ENCODE results near the gene SNN. TPM values are rescaled to one million over a fixed set of nuclear protein-coding genes. Genes with fewer than 3 reads are reported as not detected.

SNN gene
- total and polyA plus RNA-seq, 2 donors (not counting 1 experiment from before 2014, with no cell fraction given): 55.4 to 63.3 TPM

DNA sequence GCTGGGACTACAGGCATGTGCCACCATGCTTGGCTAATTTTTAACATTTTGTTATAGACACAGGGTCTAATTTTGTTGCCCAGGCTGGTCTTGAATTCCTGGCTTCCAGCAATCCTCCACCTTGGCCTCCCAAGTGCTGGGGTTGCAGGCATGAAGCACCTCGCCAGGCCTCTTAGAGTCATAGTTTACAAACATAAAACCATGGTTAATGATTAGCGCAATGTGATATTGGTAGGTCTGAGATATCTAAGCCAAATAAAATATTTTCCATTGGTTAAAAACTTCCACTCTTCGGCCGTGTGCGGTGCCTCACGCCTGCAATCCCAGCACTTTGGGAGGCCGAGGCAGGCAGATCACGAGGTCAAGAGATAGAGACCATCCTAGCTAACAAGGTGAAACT lies 57.8 kb downstream of the SNN start:
- Mint-ChIP-seq H3K27me3 (no peaks in the 10 kb centered on the region), H3K4me3 (no peak overlapping the region), H3K4me1 (peaks cover 12% of the 10 kb centered on the region), H3K9me3 (ENCODE audit: insufficient read depth) (no peaks in the 10 kb centered on the region), H3K27ac (no peak overlapping the region)
- Histone ChIP-seq H3K36me3 (replicated peaks in 1 of 2; ENCODE audit: control extremely low read depth in 1 of 2, control insufficient read depth in 1 of 2, extremely low read depth in 1 of 2, insufficient read depth in 2 of 2, low read length in 1 of 2) (peaks cover 7 to 66% of the 10 kb centered on the region in 2 experiments), H3K9me3 (ENCODE audit: control extremely low read depth in 1 of 3, control insufficient read depth in 2 of 3, insufficient read depth in 1 of 3, low read length in 2 of 3) (no peaks in the 10 kb centered on the region), H3K27me3 (replicated peaks in 1 of 4; ENCODE audit: control extremely low read depth in 1 of 4, control insufficient read depth in 3 of 4, insufficient read depth in 4 of 4, low read length in 3 of 4) (no peaks in the 10 kb centered on the region), H3K4me1 (ENCODE audit: control insufficient read depth in 2 of 2, insufficient read depth in 2 of 2, low read length in 2 of 2) (no peaks in the 10 kb centered on the region), H4K20me1 (ENCODE audit: control insufficient read depth, insufficient read depth, low read length, poor library complexity, severe bottlenecking) (peaks cover 5% of the 10 kb centered on the region), H3K4me2 (replicated peaks; ENCODE audit: low read depth, low read length, poor library complexity, severe bottlenecking) (no peak overlapping the region), H3K27ac (ENCODE audit: low read length in 2 of 2) (no peak overlapping the region), H2AFZ (ENCODE audit: insufficient read depth, low read depth, low read length, poor library complexity, severe bottlenecking) (no peak overlapping the region), H3K79me2 (ENCODE audit: control insufficient read depth, insufficient read depth, low read length) (peaks cover 35% of the 10 kb centered on the region), H3K4me3 (ENCODE audit: control extremely low read depth in 1 of 5, extremely low read depth in 1 of 5, insufficient read depth in 1 of 5, low read depth in 2 of 5, low read length in 4 of 5) (no peak overlapping the region), H3K9ac (ENCODE audit: low read length) (no peak overlapping the region)
- no peak for TF ChIP-seq CTCF (IDR thresholded peaks at IDR 0.05)
- TF ChIP-seq EZH2 (IDR thresholded peaks at IDR 0.05; ENCODE audit: borderline replicate concordance, insufficient read depth, low read depth, low read length, poor library complexity, severe bottlenecking): no peak
- DNase-seq (no peak), ATAC-seq (ENCODE audit: low read depth) (no peak)
- 100% methylated on average over 6 of the region's 8 CpGs for WGBS (ENCODE audit: insufficient coverage)
- POLR2A ChIA-PET: interaction anchor here (0.7 to 1.1 kb wide), 2 partner anchors 8 to 146 kb away, joined by 3 to 12 read pairs; no protein-coding TSS in a partner anchor
- intact Hi-C loops (cut with micrococcal nuclease): no loop called here
- CTCF ChIA-PET: interaction anchor here (1.7 to 2.0 kb wide), 2 partner anchors 11 to 71 kb away, joined by 4 to 5 read pairs; partner anchors contain the start of gene ZC3H7A

DNA sequence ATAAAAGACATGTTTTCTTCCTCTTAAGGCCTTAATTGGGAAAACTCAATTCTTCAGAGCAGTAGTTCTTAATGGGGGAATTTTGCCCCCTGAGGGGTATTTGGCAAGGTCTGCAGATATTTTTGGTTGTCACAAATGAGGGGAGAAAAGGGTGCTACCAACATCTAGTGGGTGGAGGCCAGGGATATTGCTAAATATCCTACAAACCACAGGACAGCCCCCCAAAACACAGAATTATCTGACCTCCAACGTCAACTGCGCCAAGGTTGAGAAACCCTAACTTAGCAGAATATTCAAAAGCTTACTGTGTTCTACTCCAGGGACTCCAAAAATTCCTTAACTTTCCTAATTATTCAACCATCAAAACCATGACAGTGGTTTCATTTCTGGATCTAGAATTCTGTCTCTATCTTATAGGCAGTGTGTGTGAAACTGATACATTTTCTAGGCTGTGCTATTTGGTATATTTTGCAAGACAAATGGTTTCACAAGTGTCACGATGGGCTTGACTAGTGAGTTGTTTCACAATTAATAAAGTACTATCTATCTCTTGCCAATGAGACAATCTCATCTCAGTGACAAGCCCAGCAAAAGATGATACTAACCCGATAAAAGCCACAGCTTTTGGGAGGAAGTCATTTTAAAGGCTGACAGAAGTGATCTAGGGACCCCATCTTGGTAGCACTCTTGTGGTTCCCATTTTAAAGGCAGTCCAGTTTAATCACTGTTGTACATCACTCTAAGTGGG lies 59.7 kb downstream of the SNN start:
- H3K27me3 ChIP-seq (replicated peaks in 1 of 4; ENCODE audit: control extremely low read depth in 1 of 4, control insufficient read depth in 3 of 4, insufficient read depth in 4 of 4, low read length in 3 of 4): no peaks in the 10 kb centered on the region
- H3K36me3 ChIP-seq (replicated peaks in 1 of 2; ENCODE audit: control extremely low read depth in 1 of 2, control insufficient read depth in 1 of 2, extremely low read depth in 1 of 2, insufficient read depth in 2 of 2, low read length in 1 of 2): peaks cover 12 to 77% of the 10 kb centered on the region in 2 experiments
- peaks cover 4% of the 10 kb centered on the region for H4K20me1 ChIP-seq (ENCODE audit: control insufficient read depth, insufficient read depth, low read length, poor library complexity, severe bottlenecking)
- H3K27me3 Mint-ChIP-seq: no peaks in the 10 kb centered on the region
- CTCF ChIA-PET: interaction anchor here (1.2 kb wide), 1 partner anchor 10 kb away, joined by 3 read pairs; no protein-coding TSS in a partner anchor
- no peak overlapping the region for H3K4me2 ChIP-seq (replicated peaks; ENCODE audit: low read depth, low read length, poor library complexity, severe bottlenecking)
- no peak overlapping the region for H3K4me3 Mint-ChIP-seq
- POLR2A ChIA-PET: no interaction called here
- H3K4me1 ChIP-seq (ENCODE audit: control insufficient read depth in 2 of 2, insufficient read depth in 2 of 2, low read length in 2 of 2): no peaks in the 10 kb centered on the region
- H3K27ac ChIP-seq (ENCODE audit: low read length in 2 of 2): no peak overlapping the region
- no peak overlapping the region for H2AFZ ChIP-seq (ENCODE audit: insufficient read depth, low read depth, low read length, poor library complexity, severe bottlenecking)
- peaks cover 55% of the 10 kb centered on the region for H3K79me2 ChIP-seq (ENCODE audit: control insufficient read depth, insufficient read depth, low read length)
- ATAC-seq (ENCODE audit: low read depth): no peak
- peaks cover 6% of the 10 kb centered on the region for H3K4me1 Mint-ChIP-seq
- intact Hi-C loops (cut with micrococcal nuclease): no loop called here
- H3K9me3 Mint-ChIP-seq (ENCODE audit: insufficient read depth): no peaks in the 10 kb centered on the region
- WGBS (ENCODE audit: insufficient coverage): 73% methylated on average over 3 of the region's 4 CpGs
- no peak overlapping the region for H3K9ac ChIP-seq (ENCODE audit: low read length)
- H3K27ac Mint-ChIP-seq: no peak overlapping the region
- TF ChIP-seq EZH2 (IDR thresholded peaks at IDR 0.05; ENCODE audit: borderline replicate concordance, insufficient read depth, low read depth, low read length, poor library complexity, severe bottlenecking) (no peak), CTCF (IDR thresholded peaks at IDR 0.05) (no peak)
- H3K4me3 ChIP-seq (ENCODE audit: control extremely low read depth in 1 of 5, extremely low read depth in 1 of 5, insufficient read depth in 1 of 5, low read depth in 2 of 5, low read length in 4 of 5): no peak overlapping the region
- no peak for DNase-seq
- H3K9me3 ChIP-seq (ENCODE audit: control extremely low read depth in 1 of 3, control insufficient read depth in 2 of 3, insufficient read depth in 1 of 3, low read length in 2 of 3): no peaks in the 10 kb centered on the region

Measured in B cell (primary cell).